ENCODE results near the gene LRRC46.

LRRC46 gene

DNA sequence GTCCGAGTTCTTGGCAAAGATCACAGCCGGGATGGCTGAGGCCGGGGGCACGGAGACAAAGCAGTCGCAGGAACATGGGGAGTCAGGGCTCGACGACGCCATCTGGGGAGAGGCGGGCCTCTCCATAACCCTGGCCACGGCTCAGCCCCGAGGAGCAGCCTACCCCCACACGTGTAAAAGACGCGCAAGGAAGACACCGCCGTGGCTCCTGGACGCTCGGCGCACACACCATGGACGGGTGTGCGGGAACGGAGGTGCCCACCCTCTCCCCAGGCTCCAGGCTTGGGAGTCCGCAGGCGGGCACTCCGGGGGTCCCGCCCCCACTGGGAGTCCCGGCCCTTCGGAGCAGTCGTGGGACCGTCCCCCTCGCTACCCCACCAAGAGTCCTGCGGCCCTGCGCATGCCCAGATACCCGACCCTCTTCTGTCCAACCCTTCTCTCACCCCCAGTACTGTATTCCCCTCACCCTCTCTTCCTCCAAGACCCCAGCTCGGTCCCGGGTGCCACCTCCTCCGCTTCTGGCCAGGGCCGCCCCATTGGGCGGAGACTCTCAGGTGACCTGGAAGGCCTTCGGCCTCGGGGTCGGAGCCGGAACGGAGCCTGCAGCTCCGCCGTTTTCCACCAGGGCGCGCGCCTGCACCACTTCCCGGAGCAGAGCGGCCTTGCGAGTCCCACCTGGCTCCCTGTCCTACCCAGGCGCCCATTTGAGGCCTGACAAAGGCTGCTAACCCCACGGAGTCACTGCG lies 9.4 kb downstream of the LRRC46 start, which contains the start of gene SCRN2:
TSS of gene SCRN2 (minus strand) at position 532 of the 746 bp plus-strand sequence. CDS start at position 102, 430 bp downstream.
- Histone ChIP-seq H3K9ac (ENCODE audit: insufficient read length) (peak within 1 kb of the TSS; percentile 71), H3K27ac (no peak within 1 kb of the TSS), H3K36me3 (ENCODE audit: insufficient read depth, low read length) (no peaks in the 10 kb centered on the region), H3K9me3 (ENCODE audit: low read depth, low read length) (no peaks in the 10 kb centered on the region), H3K4me3 (peak within 1 kb of the TSS; percentile 89)
- DNase-seq (ENCODE audit: low read depth, low spot score): no peak
- TF ChIP-seq POLR2AphosphoS5 (IDR thresholded peaks at IDR 0.05; ENCODE audit: borderline replicate concordance, low read depth, low read length): no peak
- TF ChIP-seq EZH2 (IDR thresholded peaks at IDR 0.05): no peak
- TF ChIP-seq FOXP2 (optimal IDR thresholded peaks at IDR 0.05; ENCODE audit: control extremely low read depth, extremely low read length, insufficient read depth): no peak

DNA sequence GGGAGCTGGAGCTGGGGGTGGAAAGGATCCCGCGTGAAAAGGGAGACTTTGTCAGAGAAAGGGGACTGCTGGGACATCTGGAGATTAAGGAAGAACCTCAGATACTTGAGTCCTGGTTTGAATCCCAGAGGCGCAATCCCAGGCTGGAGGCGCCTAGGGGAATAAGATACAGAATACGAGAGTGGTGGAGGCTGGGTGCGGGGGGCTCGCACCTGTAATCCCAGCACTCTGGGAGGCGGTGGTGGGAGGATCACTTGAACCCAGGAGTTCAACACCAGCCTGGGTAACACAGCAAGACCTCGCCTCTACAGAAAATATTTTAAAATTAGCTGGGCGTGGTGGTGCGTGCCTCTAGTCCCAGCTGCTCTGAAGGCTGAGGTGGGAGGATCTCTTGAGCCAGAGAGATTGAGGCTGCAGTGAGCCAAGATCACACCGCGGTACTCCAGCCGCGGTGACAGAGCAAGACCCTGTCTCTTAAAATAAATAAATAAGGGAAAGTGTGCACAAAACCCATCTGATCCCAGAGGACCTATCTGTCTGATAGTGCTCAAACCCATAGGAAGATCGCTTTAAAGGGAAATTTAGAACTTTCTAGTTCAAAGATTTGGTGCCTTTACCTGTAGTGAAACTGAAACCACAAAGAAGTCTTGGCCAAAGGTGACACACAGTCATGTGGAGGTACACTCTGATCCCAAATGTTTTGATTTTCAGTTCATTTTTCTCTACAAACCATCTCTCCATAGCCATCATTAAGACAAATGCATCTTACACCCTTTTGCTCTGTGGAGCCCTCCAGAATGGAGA lies 10.2 kb downstream of the LRRC46 start:
- Histone ChIP-seq H3K36me3 (ENCODE audit: insufficient read depth, low read length) (no peaks in the 10 kb centered on the region), H3K9me3 (ENCODE audit: low read depth, low read length) (no peaks in the 10 kb centered on the region), H3K9ac (ENCODE audit: insufficient read length) (peak overlapping the region; percentile 71), H3K27ac (no peak overlapping the region), H3K4me3 (peak overlapping the region; percentile 89)
- TF ChIP-seq POLR2AphosphoS5 (IDR thresholded peaks at IDR 0.05; ENCODE audit: borderline replicate concordance, low read depth, low read length) (no peak), FOXP2 (optimal IDR thresholded peaks at IDR 0.05; ENCODE audit: control extremely low read depth, extremely low read length, insufficient read depth) (no peak), EZH2 (IDR thresholded peaks at IDR 0.05) (no peak)
- no peak for DNase-seq (ENCODE audit: low read depth, low spot score)

DNA sequence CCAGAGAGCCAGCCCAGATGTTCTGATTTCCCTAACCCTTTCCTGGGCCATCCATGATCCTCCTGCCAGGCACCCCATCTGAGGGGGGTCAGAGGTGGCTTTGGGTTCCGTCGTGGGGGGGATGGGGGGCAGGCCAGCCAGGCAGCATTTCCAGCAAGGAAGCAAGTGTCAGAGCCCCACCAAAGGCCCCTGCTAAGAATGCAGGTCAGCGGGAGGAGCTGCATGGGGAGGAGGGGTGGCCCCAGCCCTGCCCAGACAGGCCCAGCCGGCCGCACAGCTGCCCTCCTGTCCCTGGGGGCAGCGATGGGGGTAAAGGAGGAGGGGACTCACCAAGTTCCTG lies 11.9 kb downstream of the LRRC46 start:
- TF ChIP-seq POLR2AphosphoS5 (IDR thresholded peaks at IDR 0.05; ENCODE audit: borderline replicate concordance, low read depth, low read length) (no peak), EZH2 (IDR thresholded peaks at IDR 0.05) (no peak), FOXP2 (optimal IDR thresholded peaks at IDR 0.05; ENCODE audit: control extremely low read depth, extremely low read length, insufficient read depth) (no peak)
- no peaks in the 10 kb centered on the region for H3K36me3 ChIP-seq (ENCODE audit: insufficient read depth, low read length)
- H3K4me3 ChIP-seq: no peak overlapping the region
- no peak overlapping the region for H3K9ac ChIP-seq (ENCODE audit: insufficient read length)
- H3K27ac ChIP-seq: no peak overlapping the region
- no peak for DNase-seq (ENCODE audit: low read depth, low spot score)
- no peaks in the 10 kb centered on the region for H3K9me3 ChIP-seq (ENCODE audit: low read depth, low read length)

DNA sequence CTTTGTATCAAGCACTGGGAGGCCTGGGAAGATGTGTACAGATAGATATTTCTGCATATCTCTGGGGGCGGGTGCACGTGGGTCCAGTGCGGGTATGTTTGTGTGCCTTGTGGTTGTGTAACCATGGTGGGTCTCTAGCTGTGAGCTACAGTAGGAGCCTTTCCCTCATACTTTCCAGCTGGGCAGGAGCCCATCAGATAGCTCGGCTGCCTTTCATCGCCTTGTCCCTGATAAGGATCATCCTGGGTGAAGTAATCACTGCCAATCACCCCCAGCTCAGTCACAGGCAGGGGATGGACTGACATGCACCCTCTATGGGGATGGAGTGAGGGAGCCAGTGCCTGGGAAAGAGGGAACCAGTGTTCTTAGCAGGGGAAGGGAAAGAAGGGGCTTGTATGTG lies 12.8 kb downstream of the LRRC46 start:
- H3K9me3 ChIP-seq (ENCODE audit: low read depth, low read length): no peaks in the 10 kb centered on the region
- no peaks in the 10 kb centered on the region for H3K36me3 ChIP-seq (ENCODE audit: insufficient read depth, low read length)
- no peak overlapping the region for H3K4me3 ChIP-seq
- TF ChIP-seq FOXP2 (optimal IDR thresholded peaks at IDR 0.05; ENCODE audit: control extremely low read depth, extremely low read length, insufficient read depth) (no peak), EZH2 (IDR thresholded peaks at IDR 0.05) (no peak), POLR2AphosphoS5 (IDR thresholded peaks at IDR 0.05; ENCODE audit: borderline replicate concordance, low read depth, low read length) (no peak)
- DNase-seq (ENCODE audit: low read depth, low spot score): no peak
- no peak overlapping the region for H3K27ac ChIP-seq
- no peak overlapping the region for H3K9ac ChIP-seq (ENCODE audit: insufficient read length)

DNA sequence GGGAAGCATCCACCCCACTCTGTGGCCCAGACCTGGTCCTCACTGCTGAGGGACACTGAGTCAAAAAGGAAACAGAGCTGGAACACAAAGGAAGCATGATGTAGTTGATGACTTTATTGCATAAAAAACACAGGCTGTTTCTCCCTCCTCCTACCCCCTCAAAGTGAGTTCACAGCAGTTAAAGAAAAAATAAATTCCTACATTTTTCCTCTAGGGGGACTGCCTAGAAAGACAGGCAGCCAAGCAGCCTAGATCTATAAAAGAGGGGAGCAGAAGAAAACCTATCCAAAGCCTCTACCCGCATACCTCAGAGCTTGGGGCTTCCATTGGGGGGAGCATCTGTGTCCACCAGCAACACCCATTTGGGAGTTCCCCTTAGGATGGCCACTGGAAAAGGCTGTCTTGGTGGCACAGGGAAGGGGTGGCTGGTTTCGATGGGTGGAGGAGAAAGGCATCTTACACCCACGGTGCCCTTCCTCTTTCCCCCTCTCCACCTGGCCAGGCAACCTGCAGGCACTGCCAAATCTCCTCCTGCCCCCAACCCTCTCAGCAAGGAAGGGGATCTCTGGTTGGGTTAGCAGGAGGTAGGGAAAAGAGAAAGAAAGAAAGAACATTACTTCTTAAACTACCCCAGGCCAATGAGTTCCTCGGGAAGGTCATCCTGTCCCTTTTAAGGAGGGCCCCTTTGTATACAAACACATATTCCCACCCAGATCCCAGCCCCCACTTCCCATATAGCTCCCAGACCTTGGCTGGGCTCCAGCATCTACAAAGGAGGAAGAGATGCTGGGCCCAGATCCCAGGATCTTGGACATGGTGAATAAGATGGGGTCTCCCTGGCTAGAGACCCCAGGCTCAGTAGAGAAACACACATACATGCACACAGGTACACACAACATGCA lies 13.6 kb downstream of the LRRC46 start:
- no peak for DNase-seq (ENCODE audit: low read depth, low spot score)
- no peak overlapping the region for H3K4me3 ChIP-seq
- no peaks in the 10 kb centered on the region for H3K36me3 ChIP-seq (ENCODE audit: insufficient read depth, low read length)
- no peaks in the 10 kb centered on the region for H3K9me3 ChIP-seq (ENCODE audit: low read depth, low read length)
- TF ChIP-seq EZH2 (IDR thresholded peaks at IDR 0.05) (no peak), POLR2AphosphoS5 (IDR thresholded peaks at IDR 0.05; ENCODE audit: borderline replicate concordance, low read depth, low read length) (no peak), FOXP2 (optimal IDR thresholded peaks at IDR 0.05; ENCODE audit: control extremely low read depth, extremely low read length, insufficient read depth) (no peak)
- no peak overlapping the region for H3K9ac ChIP-seq (ENCODE audit: insufficient read length)
- no peak overlapping the region for H3K27ac ChIP-seq

DNA sequence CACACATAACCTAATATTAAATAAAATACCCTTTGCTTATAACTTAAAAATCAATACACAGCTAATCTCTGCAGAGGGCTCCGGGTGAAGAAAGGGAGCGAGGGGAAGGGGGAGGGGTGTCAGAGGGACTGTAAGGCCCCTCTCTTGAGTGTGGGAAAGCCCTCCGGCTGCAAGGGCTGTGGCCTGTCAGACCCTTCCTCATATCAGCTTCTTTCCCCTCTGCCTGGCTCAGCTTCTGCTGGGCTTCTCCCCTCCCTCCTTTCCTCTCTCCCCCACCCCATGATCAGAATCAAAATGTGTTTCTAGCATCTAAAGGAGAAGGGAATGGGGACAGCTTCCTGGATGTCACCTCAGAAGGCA lies 14.2 kb downstream of the LRRC46 start:
- no peak for TF ChIP-seq FOXP2 (optimal IDR thresholded peaks at IDR 0.05; ENCODE audit: control extremely low read depth, extremely low read length, insufficient read depth)
- no peak for TF ChIP-seq POLR2AphosphoS5 (IDR thresholded peaks at IDR 0.05; ENCODE audit: borderline replicate concordance, low read depth, low read length)
- TF ChIP-seq EZH2 (IDR thresholded peaks at IDR 0.05): no peak
- no peak overlapping the region for H3K4me3 ChIP-seq

DNA sequence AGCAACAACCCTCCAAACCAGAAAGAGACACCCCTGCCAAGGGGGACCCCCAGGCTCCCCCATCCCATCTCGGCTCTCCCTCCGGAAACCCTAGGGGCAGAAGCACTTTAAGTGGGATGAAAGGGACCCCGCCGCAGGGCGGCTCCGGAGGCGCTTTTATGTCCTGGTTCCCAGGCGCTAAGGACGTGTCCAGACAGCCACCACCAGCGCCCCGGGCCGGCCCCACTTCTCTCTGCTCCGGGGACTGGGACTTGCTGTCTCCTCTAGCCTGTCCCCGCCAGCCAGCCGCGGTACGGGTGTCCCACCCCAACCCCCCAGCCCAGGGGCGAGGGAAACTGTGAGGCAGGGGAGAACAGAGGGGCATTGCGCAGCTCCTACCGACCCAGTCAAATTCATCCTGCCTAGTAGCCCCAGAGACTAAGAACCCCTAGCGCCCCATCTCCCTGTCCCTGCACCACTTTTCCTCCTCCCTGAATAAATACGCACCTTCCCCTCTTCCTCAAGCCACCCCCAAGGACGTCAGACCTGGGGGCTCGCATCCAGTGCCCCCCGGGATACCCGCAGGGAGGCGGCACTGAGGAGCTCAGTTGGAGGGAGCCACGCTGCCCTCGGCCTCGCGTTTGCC lies 15.4 kb downstream of the LRRC46 start:
- Histone ChIP-seq H3K9ac (ENCODE audit: insufficient read length) (no peak overlapping the region), H3K9me3 (ENCODE audit: low read depth, low read length) (no peaks in the 10 kb centered on the region), H3K27ac (no peak overlapping the region), H3K4me3 (no peak overlapping the region), H3K36me3 (ENCODE audit: insufficient read depth, low read length) (no peaks in the 10 kb centered on the region)
- no peak for DNase-seq (ENCODE audit: low read depth, low spot score)
- TF ChIP-seq EZH2 (IDR thresholded peaks at IDR 0.05) (peak; percentile 16), FOXP2 (optimal IDR thresholded peaks at IDR 0.05; ENCODE audit: control extremely low read depth, extremely low read length, insufficient read depth) (no peak), POLR2AphosphoS5 (IDR thresholded peaks at IDR 0.05; ENCODE audit: borderline replicate concordance, low read depth, low read length) (no peak)

More for the DNA sequence above, 14.2 kb downstream of the LRRC46 start:
- Histone ChIP-seq H3K36me3 (ENCODE audit: insufficient read depth, low read length) (no peaks in the 10 kb centered on the region), H3K27ac (no peak overlapping the region), H3K9me3 (ENCODE audit: low read depth, low read length) (no peaks in the 10 kb centered on the region), H3K9ac (ENCODE audit: insufficient read length) (no peak overlapping the region)
- no peak for DNase-seq (ENCODE audit: low read depth, low spot score)
